Astrocyte (in vitro differentiated cells and primary cell): Measurements from ENCODE around the gene DNAJC17.

Source experiments
- EZH2 ChIP-seq: IDR thresholded peaks from 2 replicates; pipeline ENCODE4 v1.6.1; 2012; ENCODE audit warnings: mild to moderate bottlenecking, low read length, inconsistent platforms; ENCODE audit not compliant: insufficient read depth
- TF ChIP-seq, protein P1 (sequence below): IDR thresholded peaks from 2 replicates; pipeline ENCODE4 v1.5.1; 2011; ENCODE audit warnings: low read depth, mild to moderate bottlenecking, inconsistent platforms, low read length, moderate library complexity; ENCODE audit not compliant: insufficient read depth

DNA sequence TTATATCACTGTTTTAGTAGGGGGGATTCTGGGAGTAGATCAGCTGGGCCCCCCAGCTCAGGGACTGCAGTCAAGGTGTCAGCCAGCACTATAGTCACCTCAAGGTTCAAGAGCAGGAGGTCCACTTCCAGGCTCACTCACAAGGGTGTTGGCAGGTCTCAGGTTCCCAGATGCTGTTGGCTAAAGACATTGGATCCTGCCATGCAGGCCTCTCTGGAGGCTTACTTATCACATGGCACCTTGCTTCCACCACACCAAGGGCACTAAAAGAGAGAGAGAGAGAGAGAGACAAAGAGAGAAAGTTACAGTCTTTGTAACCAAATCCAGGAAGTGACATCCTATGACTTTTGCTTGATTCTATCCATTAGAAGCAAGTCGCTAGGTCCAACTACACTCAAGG, 28.7 kb upstream of the DNAJC17 start:
- TF ChIP-seq, protein P1, sequence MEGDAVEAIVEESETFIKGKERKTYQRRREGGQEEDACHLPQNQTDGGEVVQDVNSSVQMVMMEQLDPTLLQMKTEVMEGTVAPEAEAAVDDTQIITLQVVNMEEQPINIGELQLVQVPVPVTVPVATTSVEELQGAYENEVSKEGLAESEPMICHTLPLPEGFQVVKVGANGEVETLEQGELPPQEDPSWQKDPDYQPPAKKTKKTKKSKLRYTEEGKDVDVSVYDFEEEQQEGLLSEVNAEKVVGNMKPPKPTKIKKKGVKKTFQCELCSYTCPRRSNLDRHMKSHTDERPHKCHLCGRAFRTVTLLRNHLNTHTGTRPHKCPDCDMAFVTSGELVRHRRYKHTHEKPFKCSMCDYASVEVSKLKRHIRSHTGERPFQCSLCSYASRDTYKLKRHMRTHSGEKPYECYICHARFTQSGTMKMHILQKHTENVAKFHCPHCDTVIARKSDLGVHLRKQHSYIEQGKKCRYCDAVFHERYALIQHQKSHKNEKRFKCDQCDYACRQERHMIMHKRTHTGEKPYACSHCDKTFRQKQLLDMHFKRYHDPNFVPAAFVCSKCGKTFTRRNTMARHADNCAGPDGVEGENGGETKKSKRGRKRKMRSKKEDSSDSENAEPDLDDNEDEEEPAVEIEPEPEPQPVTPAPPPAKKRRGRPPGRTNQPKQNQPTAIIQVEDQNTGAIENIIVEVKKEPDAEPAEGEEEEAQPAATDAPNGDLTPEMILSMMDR, result no peak
- no peak for TF ChIP-seq EZH2
